Loucy (cell line): ENCODE results near the gene FADS2.
A peak's percentile ranks its signal among the peaks of the same experiment; 100 is the strongest.

Source experiments
- H2AFZ ChIP-seq: fragments of 200-600 bp; sonication (generic); 2 replicates; pipeline ENCODE4 v1.6.0; 2016; ENCODE audit warnings: antibody characterized with exemption, mild to moderate bottlenecking, low read length, moderate library complexity
- H3F3A ChIP-seq: fragments of 200-600 bp; 2 replicates; pipeline ENCODE4 v1.6.0; 2016; ENCODE audit warnings: antibody characterized with exemption, low read depth, mild to moderate bottlenecking
- H3K27me3 ChIP-seq: fragments of 200-600 bp; sonication (generic); 2 replicates; pipeline ENCODE4 v1.6.1; 2014; ENCODE audit warnings: low read length, mild to moderate bottlenecking; ENCODE audit not compliant: insufficient read depth, poor library complexity, severe bottlenecking
- H3K36me3 ChIP-seq: fragments of 200-600 bp; sonication (generic); 2 replicates; pipeline ENCODE4 v1.6.1; 2016; ENCODE audit warnings: low read length; ENCODE audit not compliant: insufficient read depth
- H3K4me1 ChIP-seq: fragments of 200-600 bp; sonication (generic); 2 replicates; pipeline ENCODE4 v1.5.1; 2014; ENCODE audit warnings: low read length, mild to moderate bottlenecking; ENCODE audit not compliant: insufficient read depth, poor library complexity, severe bottlenecking
- H3K4me2 ChIP-seq: fragments of 200-600 bp; sonication (generic); 2 replicates; pipeline ENCODE4 v1.6.0; 2014; ENCODE audit warnings: antibody characterized with exemption, low read length, low read depth, mild to moderate bottlenecking; ENCODE audit not compliant: poor library complexity, severe bottlenecking
- H3K4me3 ChIP-seq: fragments of 200-600 bp; sonication (generic); 2 replicates; pipeline ENCODE4 v1.5.1; 2014; ENCODE audit warnings: low read length, mild to moderate bottlenecking, mixed read lengths; ENCODE audit not compliant: poor library complexity, severe bottlenecking
- H3K79me2 ChIP-seq: fragments of 200-600 bp; sonication (generic); 2 replicates; pipeline ENCODE4 v1.6.1; 2014; ENCODE audit warnings: low read length; ENCODE audit not compliant: insufficient read depth
- H3K9ac ChIP-seq: fragments of 200-600 bp; sonication (generic); 2 replicates; pipeline ENCODE4 v1.6.0; 2014; ENCODE audit warnings: mild to moderate bottlenecking, low read depth, low read length, moderate library complexity; ENCODE audit not compliant: poor library complexity, severe bottlenecking
- H3K9me2 ChIP-seq: fragments of 200-600 bp; sonication (generic); replicated peaks from 2 replicates; pipeline ENCODE4 v1.6.1; 2016; ENCODE audit warnings: low read depth, low read length, mixed read lengths
- H3K9me3 ChIP-seq: fragments of 200-600 bp; sonication (generic); 2 replicates; pipeline ENCODE4 v1.6.1; 2014; ENCODE audit warnings: mild to moderate bottlenecking, antibody characterized with exemption, low read length, low read depth; ENCODE audit not compliant: insufficient read depth
- H4K20me1 ChIP-seq: fragments of 200-600 bp; sonication (generic); 2 replicates; pipeline ENCODE4 v1.6.0; 2014; ENCODE audit warnings: antibody characterized with exemption, low read length, mild to moderate bottlenecking; ENCODE audit not compliant: insufficient read depth, poor library complexity, severe bottlenecking
- EZH2phosphoT487 ChIP-seq: fragments of 200-600 bp; IDR thresholded peaks from 2 replicates; pipeline ENCODE4 v1.6.1; 2018; ENCODE audit warnings: antibody characterized with exemption, mild to moderate bottlenecking, moderate library complexity, borderline replicate concordance
- TF ChIP-seq, protein P1 (sequence below): fragments of 200-600 bp; sonication (generic); conservative IDR thresholded peaks from 2 replicates; pipeline ENCODE4 v1.5.1; 2014; ENCODE audit warnings: mild to moderate bottlenecking, antibody characterized with exemption, low read length

The FADS2 gene

GRCh38 chr11:61869429-61869707 is 41.3 kb downstream of the FADS2 start:
- no peak overlapping the region for H3K4me2 ChIP-seq
- H3K27me3 ChIP-seq, result no peaks in the 10 kb centered on the region
- peaks cover 27% of the 10 kb centered on the region; the same call in 1 of the 2 replicates for H3K36me3 ChIP-seq
- no peak overlapping the region for H3K9ac ChIP-seq
- H3F3A ChIP-seq, result no peaks in the 10 kb centered on the region; the same call in 1 of the 2 replicates
- no peaks in the 10 kb centered on the region for H4K20me1 ChIP-seq
- no peak overlapping the region for H3K4me3 ChIP-seq
- no peak for TF ChIP-seq EZH2phosphoT487
- TF ChIP-seq, protein P1, sequence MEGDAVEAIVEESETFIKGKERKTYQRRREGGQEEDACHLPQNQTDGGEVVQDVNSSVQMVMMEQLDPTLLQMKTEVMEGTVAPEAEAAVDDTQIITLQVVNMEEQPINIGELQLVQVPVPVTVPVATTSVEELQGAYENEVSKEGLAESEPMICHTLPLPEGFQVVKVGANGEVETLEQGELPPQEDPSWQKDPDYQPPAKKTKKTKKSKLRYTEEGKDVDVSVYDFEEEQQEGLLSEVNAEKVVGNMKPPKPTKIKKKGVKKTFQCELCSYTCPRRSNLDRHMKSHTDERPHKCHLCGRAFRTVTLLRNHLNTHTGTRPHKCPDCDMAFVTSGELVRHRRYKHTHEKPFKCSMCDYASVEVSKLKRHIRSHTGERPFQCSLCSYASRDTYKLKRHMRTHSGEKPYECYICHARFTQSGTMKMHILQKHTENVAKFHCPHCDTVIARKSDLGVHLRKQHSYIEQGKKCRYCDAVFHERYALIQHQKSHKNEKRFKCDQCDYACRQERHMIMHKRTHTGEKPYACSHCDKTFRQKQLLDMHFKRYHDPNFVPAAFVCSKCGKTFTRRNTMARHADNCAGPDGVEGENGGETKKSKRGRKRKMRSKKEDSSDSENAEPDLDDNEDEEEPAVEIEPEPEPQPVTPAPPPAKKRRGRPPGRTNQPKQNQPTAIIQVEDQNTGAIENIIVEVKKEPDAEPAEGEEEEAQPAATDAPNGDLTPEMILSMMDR, result no peak
- peaks cover 9% of the 10 kb centered on the region for H3K4me1 ChIP-seq
- H3K9me2 ChIP-seq, result no peaks in the 10 kb centered on the region
- no peaks in the 10 kb centered on the region for H3K9me3 ChIP-seq
- no peaks in the 10 kb centered on the region for H3K79me2 ChIP-seq
- H2AFZ ChIP-seq, result no peak overlapping the region

GRCh38 chr11:61869708-61870451 is 41.8 kb downstream of the FADS2 start:
- Histone ChIP-seq H4K20me1 (no peaks in the 10 kb centered on the region), H3K9me3 (no peaks in the 10 kb centered on the region), H3K4me3 (no peak overlapping the region), H3K27me3 (no peaks in the 10 kb centered on the region), H3F3A (no peaks in the 10 kb centered on the region; the same call in 1 of the 2 replicates), H3K9me2 (no peaks in the 10 kb centered on the region), H3K4me1 (peaks cover 9% of the 10 kb centered on the region), H2AFZ (no peak overlapping the region), H3K36me3 (peaks cover 23% of the 10 kb centered on the region; the same call in 1 of the 2 replicates), H3K79me2 (no peaks in the 10 kb centered on the region), H3K4me2 (no peak overlapping the region), H3K9ac (no peak overlapping the region)
- TF ChIP-seq, protein P1, result no peak
- TF ChIP-seq EZH2phosphoT487, result no peak

GRCh38 chr11:61870541-61871031 is 42.5 kb downstream of the FADS2 start:
- Histone ChIP-seq H3K79me2 (no peaks in the 10 kb centered on the region), H2AFZ (no peak overlapping the region), H3K36me3 (peaks cover 16% of the 10 kb centered on the region; the same call in 1 of the 2 replicates), H3K4me1 (peaks cover 9% of the 10 kb centered on the region), H3K4me2 (peak overlapping the region; percentile 58), H3K27me3 (no peaks in the 10 kb centered on the region), H3K9ac (no peak overlapping the region), H3K9me3 (no peaks in the 10 kb centered on the region), H4K20me1 (no peaks in the 10 kb centered on the region), H3K9me2 (no peaks in the 10 kb centered on the region), H3K4me3 (no peak overlapping the region), H3F3A (no peaks in the 10 kb centered on the region; the same call in 1 of the 2 replicates)
- TF ChIP-seq EZH2phosphoT487, result no peak
- TF ChIP-seq, protein P1, result no peak
